PC-3 (cell line): Measurements from ENCODE around the gene RPL27A. TPM values are rescaled to one million over a fixed set of nuclear protein-coding genes. Genes with fewer than 3 reads are reported as not detected.

Source experiments
- ATAC-seq: fragments of 200-7000 bp; cut with Tn5 transposase; 2 replicates; pipeline ENCODE4 v1.9.1; 2020; ENCODE audit warnings: mild to moderate bottlenecking, moderate library complexity
- BruUV-seq: library from RNA; stranded (reverse); fragments of 400-500 nt; replicated peaks from 2 replicates; lab custom pipeline; 2021; lab: Mats Ljungman, UMichigan
- CTCF ChIA-PET: fragments of 300-600 bp; sonication (Branson Sonifier 250); formaldehyde crosslinking; loops from one replicate; lab custom pipeline; 2022; ENCODE audit warnings: antibody characterized with exemption; lab: Charles Lee
- POLR2A ChIA-PET: fragments of 300-600 bp; sonication (Branson Sonifier 250); formaldehyde crosslinking; loops from one replicate; lab custom pipeline; 2022; ENCODE audit warnings: antibody characterized with exemption; ENCODE audit not compliant: unreplicated experiment; lab: Charles Lee
- DNase-seq: peaks from one replicate; pipeline ENCODE4 v3.0.0-alpha.2; 2015
- H2AFZ ChIP-seq: fragments of 300-600 bp; sonication (generic); 2 replicates; pipeline ENCODE4 v1.6.0; 2016; ENCODE audit warnings: antibody characterized with exemption, low read length
- H3F3A ChIP-seq: fragments of 300-600 bp; sonication (generic); one replicate; pipeline ENCODE4 v1.6.0; 2017; ENCODE audit warnings: antibody characterized with exemption, low read length, control low read depth, mild to moderate bottlenecking; ENCODE audit not compliant: unreplicated experiment
- H3K27ac ChIP-seq: fragments of 300-600 bp; sonication (generic); 2 replicates; pipeline ENCODE4 v1.5.1; 2016; ENCODE audit warnings: mild to moderate bottlenecking, low read length
- H3K27me3 ChIP-seq: fragments of 300-600 bp; sonication (generic); 2 replicates; pipeline ENCODE4 v1.6.1; 2016; ENCODE audit warnings: low read length, mixed read lengths
- H3K36me3 ChIP-seq: fragments of 300-600 bp; sonication (generic); 2 replicates; pipeline ENCODE4 v1.6.1; 2016; ENCODE audit warnings: low read depth, mixed run types, low read length, mixed read lengths
- H3K4me1 ChIP-seq: fragments of 300-600 bp; sonication (generic); 2 replicates; pipeline ENCODE4 v1.5.1; 2016; ENCODE audit warnings: low read length; ENCODE audit not compliant: insufficient read depth
- H3K4me2 ChIP-seq: fragments of 300-600 bp; sonication (generic); 2 replicates; pipeline ENCODE4 v1.6.0; 2016; ENCODE audit warnings: low read length
- H3K4me3 ChIP-seq: fragments of 300-600 bp; sonication (generic); 2 replicates; pipeline ENCODE4 v1.5.1; 2016; ENCODE audit warnings: mild to moderate bottlenecking, low read length, mixed read lengths
- H3K79me2 ChIP-seq: fragments of 300-600 bp; sonication (generic); 2 replicates; pipeline ENCODE4 v1.6.1; 2017; ENCODE audit warnings: low read length, mixed read lengths
- H3K9ac ChIP-seq: fragments of 300-600 bp; sonication (generic); 2 replicates; pipeline ENCODE4 v1.6.0; 2016; ENCODE audit warnings: mild to moderate bottlenecking, low read length
- H3K9me2 ChIP-seq: fragments of 300-600 bp; sonication (generic); replicated peaks from 2 replicates; pipeline ENCODE4 v1.6.1; 2016; ENCODE audit warnings: mixed run types, low read length, mixed read lengths
- H3K9me3 ChIP-seq: fragments of 300-600 bp; sonication (generic); 2 replicates; pipeline ENCODE4 v1.6.1; 2016; ENCODE audit warnings: low read length, mixed read lengths
- H4K20me1 ChIP-seq: fragments of 300-600 bp; sonication (generic); 2 replicates; pipeline ENCODE4 v1.6.1; 2016; ENCODE audit warnings: low read length, mixed read lengths
- CTCF ChIP-seq: fragments of 300-600 bp; sonication (generic); conservative IDR thresholded peaks from 2 replicates; pipeline ENCODE4 v1.5.1; 2017; ENCODE audit warnings: antibody characterized with exemption, low read depth, mild to moderate bottlenecking, low read length
- EZH2 ChIP-seq: fragments of 300-600 bp; sonication (generic); IDR thresholded peaks from one replicate; pipeline ENCODE4 v1.6.1; 2017; ENCODE audit warnings: antibody characterized with exemption, mild to moderate bottlenecking, low read length; ENCODE audit not compliant: unreplicated experiment
- EZH2phosphoT487 ChIP-seq: fragments of 300-600 bp; sonication (generic); IDR thresholded peaks from 2 replicates; pipeline ENCODE4 v1.6.1; 2018; ENCODE audit warnings: mild to moderate bottlenecking, antibody characterized with exemption, low read length, borderline replicate concordance
- intact Hi-C: fragments of 100-400 bp; cut with micrococcal nuclease; formaldehyde crosslinking; loops from 2 replicates; pipeline ENCODE4 v1.9.0; 2023
- total RNA-seq: library from RNA; depleted of rRNA; stranded (reverse); fragments of >200 nt; gene quantifications from 2 replicates; pipeline ENCODE4 v1.2.3, GENCODE V29; 2014

The RPL27A gene
- total RNA-seq, 1 experiment from 2014 or later, result 1,132 TPM

GRCh38 chr11:8686325-8686724, 3.7 kb downstream of the RPL27A start:
- intact Hi-C loops, result loop anchor here (10.0 kb wide), 1 partner anchor 888 kb away; the partner anchor contains the start of gene WEE1
- no TSS peak for BruUV-seq

GRCh38 chr11:8688414-8689362, 6.1 kb downstream of the RPL27A start:
- TF ChIP-seq EZH2 (no peak), EZH2phosphoT487 (no peak), CTCF (peak; percentile 42; the same call in 1 of the 2 replicates)
- Histone ChIP-seq H3K4me3 (peak overlapping the region; percentile 77), H3K9me3 (no peaks in the 10 kb centered on the region), H4K20me1 (peaks cover 18% of the 10 kb centered on the region), H3F3A (peaks cover 16% of the 10 kb centered on the region), H3K9me2 (no peaks in the 10 kb centered on the region), H3K27ac (peak overlapping the region; percentile 75), H3K9ac (peak overlapping the region; percentile 79), H3K79me2 (peaks cover 54% of the 10 kb centered on the region), H3K4me2 (peak overlapping the region; percentile 94), H3K4me1 (peaks cover 52% of the 10 kb centered on the region), H2AFZ (peak overlapping the region; percentile 75), H3K36me3 (peaks cover 42% of the 10 kb centered on the region), H3K27me3 (no peaks in the 10 kb centered on the region)
- ATAC-seq (peak; percentile 88), DNase-seq (peak; percentile 97)
- POLR2A ChIA-PET, result interaction anchor here (0.5 to 0.9 kb wide), 10 partner anchors 11 to 294 kb away, joined by 3 to 24 read pairs (median 4); no protein-coding TSS in a partner anchor
- CTCF ChIA-PET, result interaction anchor here (0.5 to 1.4 kb wide), 4 partner anchors 80 to 271 kb away, joined by 3 to 14 read pairs (median 4); no protein-coding TSS in a partner anchor
- intact Hi-C loops, result loop anchor here (1.0 to 10.0 kb wide), 6 partner anchors 30 to 886 kb away; partner anchors contain the start of genes TMEM9B and WEE1
- BruUV-seq, result TSS peak; percentile 92

More at GRCh38 chr11:8686325-8686724, 3.7 kb downstream of the RPL27A start:
- Histone ChIP-seq H3K4me3 (no peak overlapping the region), H3F3A (peaks cover 16% of the 10 kb centered on the region), H3K27ac (no peak overlapping the region), H3K36me3 (peaks cover 38% of the 10 kb centered on the region), H3K79me2 (peaks cover 69% of the 10 kb centered on the region), H3K4me2 (peak overlapping the region; percentile 94), H3K27me3 (no peaks in the 10 kb centered on the region), H4K20me1 (peaks cover 23% of the 10 kb centered on the region), H3K4me1 (peaks cover 58% of the 10 kb centered on the region), H3K9me2 (no peaks in the 10 kb centered on the region), H3K9me3 (no peaks in the 10 kb centered on the region), H2AFZ (no peak overlapping the region), H3K9ac (no peak overlapping the region)
- POLR2A ChIA-PET, result no interaction called here
- ATAC-seq (no peak), DNase-seq (no peak)
- TF ChIP-seq CTCF, result no peak
- no peak for TF ChIP-seq EZH2phosphoT487
- no peak for TF ChIP-seq EZH2
- CTCF ChIA-PET, result no interaction called here
